Measurements from ENCODE around the gene GPBP1. TPM values are rescaled to one million over a fixed set of nuclear protein-coding genes. Genes with fewer than 3 reads are reported as not detected.
A peak's percentile ranks its signal among the peaks of the same experiment; 100 is the strongest.
"Not testable (repeated sequence)": the region's sequence is repeated elsewhere in the genome, so short reads cannot be mapped to it uniquely, and the experiment has no call there.

GPBP1 gene
- total RNA-seq, 2 experiments from 2014 or later, result 77.0 to 99.2 TPM

DNA sequence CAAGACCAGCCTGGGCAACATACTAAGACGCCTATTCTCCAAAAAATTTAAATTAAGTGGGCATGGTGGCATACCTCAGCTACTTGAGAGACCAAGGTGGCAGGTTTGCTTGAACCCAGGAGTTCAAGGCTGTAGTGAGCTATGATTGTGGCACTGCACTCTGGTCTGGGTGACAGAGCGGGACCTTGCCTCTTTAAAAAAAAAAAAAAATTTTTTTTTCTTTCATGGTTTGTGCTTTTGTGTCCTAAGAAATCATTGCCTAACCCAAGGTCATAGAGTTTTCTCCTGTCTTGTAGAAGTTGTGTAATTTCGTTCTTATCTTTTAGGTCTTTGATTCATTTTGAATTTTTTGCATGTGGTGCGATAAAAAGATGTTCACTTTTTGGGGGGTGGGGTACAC is 12.3 kb downstream of the GPBP1 start:
- CTCF ChIA-PET (ENCODE audit: unreplicated experiment), result no interaction called here
- intact Hi-C loops (cut with micrococcal nuclease; ENCODE audit: unreplicated experiment), result no loop called here
- peak overlapping the region; percentile 17 for H3K27ac ChIP-seq (ENCODE audit: low read depth, low read length, poor library complexity, severe bottlenecking)
- H3K4me3 ChIP-seq (ENCODE audit: low read depth, low read length, poor library complexity, severe bottlenecking), result peak overlapping the region; percentile 59
- H2AFZ ChIP-seq (ENCODE audit: low read length), result no peak overlapping the region
- POLR2A ChIA-PET, result interaction anchor here (0.6 kb wide), 1 partner anchor 11 kb away, joined by 4 read pairs; no protein-coding TSS in a partner anchor
- peaks cover 100% of the 10 kb centered on the region for H3K79me2 ChIP-seq (ENCODE audit: insufficient read depth, low read depth, low read length)
- no peak for DNase-seq (ENCODE audit: low spot score)
- peak overlapping the region; percentile 56 for H3K4me2 ChIP-seq (ENCODE audit: low read length)
- peaks cover 68% of the 10 kb centered on the region for H3K4me1 ChIP-seq (ENCODE audit: insufficient read depth, low read length, poor library complexity, severe bottlenecking)
- TF ChIP-seq, protein P1, sequence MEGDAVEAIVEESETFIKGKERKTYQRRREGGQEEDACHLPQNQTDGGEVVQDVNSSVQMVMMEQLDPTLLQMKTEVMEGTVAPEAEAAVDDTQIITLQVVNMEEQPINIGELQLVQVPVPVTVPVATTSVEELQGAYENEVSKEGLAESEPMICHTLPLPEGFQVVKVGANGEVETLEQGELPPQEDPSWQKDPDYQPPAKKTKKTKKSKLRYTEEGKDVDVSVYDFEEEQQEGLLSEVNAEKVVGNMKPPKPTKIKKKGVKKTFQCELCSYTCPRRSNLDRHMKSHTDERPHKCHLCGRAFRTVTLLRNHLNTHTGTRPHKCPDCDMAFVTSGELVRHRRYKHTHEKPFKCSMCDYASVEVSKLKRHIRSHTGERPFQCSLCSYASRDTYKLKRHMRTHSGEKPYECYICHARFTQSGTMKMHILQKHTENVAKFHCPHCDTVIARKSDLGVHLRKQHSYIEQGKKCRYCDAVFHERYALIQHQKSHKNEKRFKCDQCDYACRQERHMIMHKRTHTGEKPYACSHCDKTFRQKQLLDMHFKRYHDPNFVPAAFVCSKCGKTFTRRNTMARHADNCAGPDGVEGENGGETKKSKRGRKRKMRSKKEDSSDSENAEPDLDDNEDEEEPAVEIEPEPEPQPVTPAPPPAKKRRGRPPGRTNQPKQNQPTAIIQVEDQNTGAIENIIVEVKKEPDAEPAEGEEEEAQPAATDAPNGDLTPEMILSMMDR (conservative IDR thresholded peaks at IDR 0.05; ENCODE audit: low read length), result no peak
- no peak for TF ChIP-seq EZH2phosphoT487 (IDR thresholded peaks at IDR 0.05; ENCODE audit: borderline replicate concordance, low read depth, low read length)
- peaks cover 71% of the 10 kb centered on the region for H4K20me1 ChIP-seq (ENCODE audit: insufficient read depth, low read length)
- no peaks in the 10 kb centered on the region for H3K9me2 ChIP-seq (ENCODE audit: insufficient read depth, low read length)
- BruUV-seq (replicated peaks), result no TSS peak
- H3K36me3 ChIP-seq (ENCODE audit: insufficient read depth, low read length), result peaks cover 72% of the 10 kb centered on the region
- no peaks in the 10 kb centered on the region for H3K9me3 ChIP-seq (ENCODE audit: low read length)

DNA sequence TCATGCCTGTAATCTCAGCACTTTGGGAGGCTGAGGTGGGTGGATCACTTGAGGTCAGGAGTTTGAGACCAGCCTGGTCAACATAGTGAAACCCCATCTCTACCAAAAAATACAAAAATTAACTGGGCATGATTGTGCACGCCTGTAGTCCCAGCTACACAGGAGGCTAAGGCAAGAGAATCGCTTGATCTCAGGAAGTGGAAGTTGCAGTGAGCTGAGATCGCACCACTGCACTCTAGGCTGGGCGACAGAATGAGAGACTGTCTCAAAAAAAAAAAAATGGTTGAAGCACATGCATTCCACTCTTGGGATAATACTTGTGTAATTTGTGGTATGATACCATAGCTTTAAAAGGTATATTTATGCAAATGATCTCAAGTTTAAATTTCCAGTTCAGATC is 14.1 kb downstream of the GPBP1 start:
- H3K4me3 ChIP-seq (ENCODE audit: low read depth, low read length, poor library complexity, severe bottlenecking), result peak overlapping the region; percentile 49
- peaks cover 72% of the 10 kb centered on the region for H3K36me3 ChIP-seq (ENCODE audit: insufficient read depth, low read length)
- peaks cover 100% of the 10 kb centered on the region for H3K79me2 ChIP-seq (ENCODE audit: insufficient read depth, low read depth, low read length)
- H4K20me1 ChIP-seq (ENCODE audit: insufficient read depth, low read length), result peaks cover 78% of the 10 kb centered on the region
- peak overlapping the region; percentile 56 for H3K4me2 ChIP-seq (ENCODE audit: low read length)
- H2AFZ ChIP-seq (ENCODE audit: low read length); BruUV-seq (replicated peaks); H3K9me3 ChIP-seq (ENCODE audit: low read length); H3K27ac ChIP-seq (ENCODE audit: low read depth, low read length, poor library complexity, severe bottlenecking); H3K9me2 ChIP-seq (ENCODE audit: insufficient read depth, low read length): not testable (repeated sequence)
- ChIA-PET POLR2A (interaction anchor here (0.6 to 1.7 kb wide), 6 partner anchors 9 to 87 kb away, joined by 3 to 10 read pairs (median 3); no protein-coding TSS in a partner anchor), CTCF (ENCODE audit: unreplicated experiment) (interaction anchor here (0.6 to 1.4 kb wide), 2 partner anchors 15 to 115 kb away, joined by 3 to 5 read pairs; no protein-coding TSS in a partner anchor)
- intact Hi-C loops (cut with micrococcal nuclease; ENCODE audit: unreplicated experiment), result loop anchor here (1.0 kb wide), 1 partner anchor 15 kb away; no protein-coding TSS in a partner anchor
- H3K4me1 ChIP-seq (ENCODE audit: insufficient read depth, low read length, poor library complexity, severe bottlenecking), result peaks cover 61% of the 10 kb centered on the region
- peak; percentile 58 for DNase-seq (ENCODE audit: low spot score)

DNA sequence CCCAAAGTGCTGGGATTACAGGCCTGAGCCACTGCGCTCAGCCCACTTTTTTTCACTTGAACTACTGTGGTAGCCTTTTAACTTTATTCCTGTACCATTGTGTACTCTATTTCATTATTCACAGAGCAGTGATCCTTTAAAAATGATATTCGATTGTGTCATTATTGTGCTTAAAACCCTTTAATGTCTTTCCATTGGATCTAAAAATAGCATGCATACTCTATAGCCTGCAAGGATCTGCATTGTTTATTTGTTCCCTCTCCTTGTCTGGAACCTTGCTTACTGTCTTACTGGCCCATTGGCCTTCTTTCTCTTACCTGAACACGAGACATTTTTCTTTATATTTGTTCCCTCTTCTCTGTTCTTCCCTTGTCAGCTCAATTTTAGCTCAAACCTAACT is 15.7 kb downstream of the GPBP1 start:
- DNase-seq (ENCODE audit: low spot score), result no peak
- no peak overlapping the region for H3K4me2 ChIP-seq (ENCODE audit: low read length)
- no TSS peak for BruUV-seq (replicated peaks)
- CTCF ChIA-PET (ENCODE audit: unreplicated experiment), result interaction anchor here (0.7 to 1.3 kb wide), 2 partner anchors 16 to 34 kb away, joined by 3 read pairs; no protein-coding TSS in a partner anchor
- H3K79me2 ChIP-seq (ENCODE audit: insufficient read depth, low read depth, low read length), result peaks cover 100% of the 10 kb centered on the region
- intact Hi-C loops (cut with micrococcal nuclease; ENCODE audit: unreplicated experiment), result no loop called here
- H4K20me1 ChIP-seq (ENCODE audit: insufficient read depth, low read length), result peaks cover 68% of the 10 kb centered on the region
- H3K4me3 ChIP-seq (ENCODE audit: low read depth, low read length, poor library complexity, severe bottlenecking), result no peak overlapping the region
- no peaks in the 10 kb centered on the region for H3K9me3 ChIP-seq (ENCODE audit: low read length)
- H3K9me2 ChIP-seq (ENCODE audit: insufficient read depth, low read length), result no peaks in the 10 kb centered on the region
- H3K27ac ChIP-seq (ENCODE audit: low read depth, low read length, poor library complexity, severe bottlenecking), result no peak overlapping the region
- H3K36me3 ChIP-seq (ENCODE audit: insufficient read depth, low read length), result peaks cover 72% of the 10 kb centered on the region
- no peak for TF ChIP-seq EZH2phosphoT487 (IDR thresholded peaks at IDR 0.05; ENCODE audit: borderline replicate concordance, low read depth, low read length)
- TF ChIP-seq, protein P1 (conservative IDR thresholded peaks at IDR 0.05; ENCODE audit: low read length), result no peak
- POLR2A ChIA-PET, result interaction anchor here (1.3 to 3.1 kb wide), 4 partner anchors 9 to 20 kb away, joined by 4 to 30 read pairs (median 17); no protein-coding TSS in a partner anchor
- peaks cover 57% of the 10 kb centered on the region for H3K4me1 ChIP-seq (ENCODE audit: insufficient read depth, low read length, poor library complexity, severe bottlenecking)
- no peak overlapping the region for H2AFZ ChIP-seq (ENCODE audit: low read length)
